Stomach (tissue), 4 donors: ENCODE measurements around the gene TRIOBP.

Experiments
- EP300 ChIP-seq: sonication (generic); formaldehyde crosslinking; IDR thresholded peaks from one replicate; pipeline ENCODE4 v1.6.1; 2017; ENCODE audit warnings: antibody characterized with exemption
- POLR2A ChIP-seq, 4 donors: fragments of 450-650 bp; IDR thresholded peaks; one replicate each; pipeline ENCODE4 v1.6.1; 2016; ENCODE audit warnings: antibody characterized with exemption in 4 of 4, control low read depth in 2 of 4, mild to moderate bottlenecking in 1 of 4, moderate library complexity in 1 of 4
- TF ChIP-seq, protein P1 (sequence below), 7 experiments: fragments of 450-650 bp in 4 of 7; fragments of 200-600 bp in 3 of 7; sonication (generic) in 3 of 7; IDR thresholded peaks; one replicate each; pipeline ENCODE4 v1.5.1; 2016 to 2019; ENCODE audit warnings: antibody characterized with exemption in 7 of 7, control low read depth in 2 of 7, mild to moderate bottlenecking in 1 of 7

DNA sequence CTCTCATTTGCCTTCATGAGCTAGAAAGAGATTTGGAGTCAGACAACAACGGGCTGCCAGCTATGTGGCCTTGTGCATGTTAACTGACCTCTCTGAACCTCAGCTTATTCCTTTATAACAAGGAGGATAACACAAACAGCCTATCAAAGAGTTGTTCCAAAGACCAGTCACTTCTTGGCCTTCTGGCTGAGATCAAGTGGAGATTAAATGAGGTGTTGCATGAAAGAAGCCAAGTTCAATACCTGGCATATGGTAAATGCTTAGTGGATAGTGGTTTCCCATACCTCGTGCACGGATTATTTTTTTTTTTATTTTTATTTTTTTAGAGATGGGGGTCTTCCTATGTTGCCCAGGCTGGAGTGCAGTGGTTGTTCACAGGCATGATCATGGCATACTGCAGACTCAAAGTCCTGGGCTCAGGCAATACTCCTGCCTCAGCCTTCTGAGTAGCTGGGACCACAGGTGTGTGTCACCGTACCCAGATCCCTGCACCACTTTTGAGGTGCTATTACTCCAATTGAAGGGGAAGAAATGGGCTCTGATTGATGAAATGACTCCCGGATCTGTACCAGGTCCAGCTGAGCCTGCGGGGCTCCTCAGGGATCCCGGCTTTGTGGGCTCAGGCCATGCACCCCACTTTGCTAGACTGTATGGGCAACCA lies 16.5 kb upstream of the TRIOBP start:
- TF ChIP-seq POLR2A (IDR thresholded peaks at IDR 0.05) (no peak), EP300 (no peak)
- TF ChIP-seq, protein P1, sequence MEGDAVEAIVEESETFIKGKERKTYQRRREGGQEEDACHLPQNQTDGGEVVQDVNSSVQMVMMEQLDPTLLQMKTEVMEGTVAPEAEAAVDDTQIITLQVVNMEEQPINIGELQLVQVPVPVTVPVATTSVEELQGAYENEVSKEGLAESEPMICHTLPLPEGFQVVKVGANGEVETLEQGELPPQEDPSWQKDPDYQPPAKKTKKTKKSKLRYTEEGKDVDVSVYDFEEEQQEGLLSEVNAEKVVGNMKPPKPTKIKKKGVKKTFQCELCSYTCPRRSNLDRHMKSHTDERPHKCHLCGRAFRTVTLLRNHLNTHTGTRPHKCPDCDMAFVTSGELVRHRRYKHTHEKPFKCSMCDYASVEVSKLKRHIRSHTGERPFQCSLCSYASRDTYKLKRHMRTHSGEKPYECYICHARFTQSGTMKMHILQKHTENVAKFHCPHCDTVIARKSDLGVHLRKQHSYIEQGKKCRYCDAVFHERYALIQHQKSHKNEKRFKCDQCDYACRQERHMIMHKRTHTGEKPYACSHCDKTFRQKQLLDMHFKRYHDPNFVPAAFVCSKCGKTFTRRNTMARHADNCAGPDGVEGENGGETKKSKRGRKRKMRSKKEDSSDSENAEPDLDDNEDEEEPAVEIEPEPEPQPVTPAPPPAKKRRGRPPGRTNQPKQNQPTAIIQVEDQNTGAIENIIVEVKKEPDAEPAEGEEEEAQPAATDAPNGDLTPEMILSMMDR (IDR thresholded peaks at IDR 0.05): no peak
